Neural progenitor cell (in vitro differentiated cells): Measurements from ENCODE around the gene PLA2G4A.

Experiments
- CTCF ChIP-seq: fragments of 200-600 bp; sonication (generic); IDR thresholded peaks from 2 replicates; pipeline ENCODE4 v1.5.1; 2017; ENCODE audit warnings: antibody characterized with exemption, mild to moderate bottlenecking
- EZH2 ChIP-seq: fragments of 200-600 bp; sonication (generic); IDR thresholded peaks from 2 replicates; pipeline ENCODE4 v1.6.1; 2017; ENCODE audit warnings: antibody characterized with exemption, mild to moderate bottlenecking, moderate library complexity
- EZH2phosphoT487 ChIP-seq: fragments of 200-600 bp; sonication (generic); IDR thresholded peaks from 2 replicates; pipeline ENCODE4 v1.6.1; 2017; ENCODE audit warnings: antibody characterized with exemption

- TF ChIP-seq CTCF (no peak), EZH2 (no peak), EZH2phosphoT487 (no peak)
These were observed 47.0 kb upstream of the PLA2G4A start for GRCh38 chr1:186781730-186782129.
